HG03439 (cell line): ENCODE data around the gene MCM10.
A peak's percentile ranks its signal among the peaks of the same experiment; 100 is the strongest.
"Not testable (repeated sequence)": the region's sequence is repeated elsewhere in the genome, so short reads cannot be mapped to it uniquely, and the experiment has no call there.

Experiments
- ATAC-seq: cut with Tn5 transposase; IDR thresholded peaks from one replicate; pipeline ENCODE4 v1.9.1; 2021; ENCODE audit warnings: mild to moderate bottlenecking, moderate library complexity; ENCODE audit not compliant: unreplicated experiment

The MCM10 gene

DNA sequence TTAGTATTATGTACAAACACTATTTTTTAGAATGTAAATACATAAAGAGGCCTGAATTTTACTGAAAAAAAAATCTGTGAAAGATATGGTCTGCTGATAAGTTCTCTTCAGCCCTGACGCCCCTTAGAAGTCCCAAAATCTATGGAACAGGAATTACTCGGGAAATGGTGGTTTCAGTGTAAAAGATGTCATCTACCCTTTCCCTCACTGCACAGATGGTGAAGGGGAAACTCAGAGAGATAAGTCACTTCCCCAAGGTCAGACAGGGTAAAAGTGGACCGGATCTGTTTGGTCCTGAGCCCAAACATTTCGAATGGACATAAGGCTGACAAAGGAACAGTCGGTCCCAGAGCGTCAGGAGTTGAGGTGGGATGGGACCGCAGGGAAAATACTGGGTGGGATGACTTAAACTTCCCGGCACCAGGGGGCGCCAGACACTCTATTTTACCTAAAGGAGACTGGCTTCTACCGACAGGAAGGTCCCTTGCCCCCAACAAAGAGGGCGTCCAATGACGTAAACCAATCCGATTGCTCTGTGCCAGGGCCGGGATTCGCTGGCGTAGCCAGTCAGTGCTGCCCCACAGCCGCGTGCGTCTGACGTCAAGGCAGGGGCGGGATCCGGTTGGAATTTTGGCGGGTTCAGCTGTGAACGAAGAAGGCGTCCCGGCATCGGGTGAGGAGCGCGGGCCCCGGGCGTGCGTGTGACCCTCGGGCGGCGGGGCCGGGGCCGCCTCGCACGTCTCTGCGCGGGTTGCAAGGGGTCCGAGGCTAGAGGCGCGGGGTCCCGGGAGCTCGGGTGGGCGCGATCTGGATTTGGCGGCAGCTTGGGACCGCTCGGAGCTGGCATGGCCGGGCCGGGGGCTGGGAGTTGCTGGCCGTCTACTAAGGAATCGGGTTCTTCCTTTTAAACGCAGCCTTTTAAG is at the start of gene MCM10:
Gene MCM10 (plus strand): TSS at position 625 of the 923 bp plus-strand sequence. CDS start 2,645 bp downstream, outside the sequence.
- ATAC-seq: peak; percentile 99

DNA sequence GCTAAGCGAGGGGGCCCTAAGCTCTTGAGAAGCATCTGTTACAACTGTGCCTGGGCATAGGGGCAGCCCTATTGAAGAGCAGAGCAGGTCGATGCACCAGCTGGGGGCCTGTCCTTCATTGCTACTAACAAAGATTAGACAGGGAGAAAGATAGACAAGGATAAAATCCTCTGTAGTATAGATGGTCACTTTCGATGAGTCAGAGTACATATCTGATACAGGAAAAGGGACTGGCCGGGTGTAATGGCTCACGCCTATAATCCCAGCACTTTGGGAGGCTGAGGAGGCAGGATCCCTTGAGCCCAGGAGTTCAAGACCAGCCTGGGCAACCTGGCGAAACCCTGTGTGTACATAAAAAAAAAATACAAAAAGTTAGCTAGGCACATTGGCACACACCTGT is 47.8 kb upstream of the MCM10 start:
- ATAC-seq: no peak

DNA sequence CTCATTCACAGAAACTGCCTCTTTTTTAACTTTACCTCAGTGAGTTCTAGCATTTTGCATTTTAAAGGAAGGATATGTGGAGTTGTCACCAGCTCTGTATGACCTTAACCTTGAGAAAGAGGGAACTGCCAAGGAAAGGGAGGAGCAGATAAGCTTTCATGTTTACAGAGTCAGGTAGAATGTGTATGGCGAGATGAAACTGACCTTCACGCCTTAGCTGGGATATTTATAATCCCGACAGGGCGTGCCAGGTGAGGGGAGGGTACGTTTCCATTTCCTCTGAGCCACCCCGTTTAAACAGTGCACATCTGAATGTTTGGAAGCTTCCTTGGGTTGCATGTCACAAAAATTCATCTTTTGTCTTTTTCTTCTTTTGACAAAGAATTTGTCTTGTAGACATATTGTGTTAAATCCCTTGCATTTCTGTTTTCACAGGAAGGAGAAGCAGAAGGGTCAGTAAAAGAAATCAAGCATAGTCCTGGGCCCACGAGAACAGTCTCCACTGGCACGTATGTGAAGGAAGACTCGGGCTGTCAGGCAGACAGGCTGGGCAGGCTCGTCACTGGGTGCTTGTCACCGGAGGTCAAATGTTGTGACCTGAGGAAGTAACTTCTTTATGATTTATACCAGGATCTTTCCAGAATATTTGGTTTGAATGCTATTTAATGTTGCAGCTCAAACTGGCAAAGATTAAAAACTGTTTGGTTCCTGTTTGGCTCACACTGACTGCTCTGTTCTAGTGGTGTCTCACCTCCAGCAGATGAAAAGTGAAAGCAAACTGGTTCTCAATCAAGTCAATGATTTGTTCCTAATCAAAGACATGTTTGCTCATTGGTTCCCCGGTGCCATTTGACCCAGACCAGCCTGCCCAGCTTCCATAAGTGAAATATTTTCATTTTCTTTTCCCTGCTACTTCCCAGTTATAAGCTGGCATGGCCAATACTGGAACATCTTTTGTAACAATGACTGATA is 45.2 kb upstream of the MCM10 start:
- peak; percentile 65 for ATAC-seq

DNA sequence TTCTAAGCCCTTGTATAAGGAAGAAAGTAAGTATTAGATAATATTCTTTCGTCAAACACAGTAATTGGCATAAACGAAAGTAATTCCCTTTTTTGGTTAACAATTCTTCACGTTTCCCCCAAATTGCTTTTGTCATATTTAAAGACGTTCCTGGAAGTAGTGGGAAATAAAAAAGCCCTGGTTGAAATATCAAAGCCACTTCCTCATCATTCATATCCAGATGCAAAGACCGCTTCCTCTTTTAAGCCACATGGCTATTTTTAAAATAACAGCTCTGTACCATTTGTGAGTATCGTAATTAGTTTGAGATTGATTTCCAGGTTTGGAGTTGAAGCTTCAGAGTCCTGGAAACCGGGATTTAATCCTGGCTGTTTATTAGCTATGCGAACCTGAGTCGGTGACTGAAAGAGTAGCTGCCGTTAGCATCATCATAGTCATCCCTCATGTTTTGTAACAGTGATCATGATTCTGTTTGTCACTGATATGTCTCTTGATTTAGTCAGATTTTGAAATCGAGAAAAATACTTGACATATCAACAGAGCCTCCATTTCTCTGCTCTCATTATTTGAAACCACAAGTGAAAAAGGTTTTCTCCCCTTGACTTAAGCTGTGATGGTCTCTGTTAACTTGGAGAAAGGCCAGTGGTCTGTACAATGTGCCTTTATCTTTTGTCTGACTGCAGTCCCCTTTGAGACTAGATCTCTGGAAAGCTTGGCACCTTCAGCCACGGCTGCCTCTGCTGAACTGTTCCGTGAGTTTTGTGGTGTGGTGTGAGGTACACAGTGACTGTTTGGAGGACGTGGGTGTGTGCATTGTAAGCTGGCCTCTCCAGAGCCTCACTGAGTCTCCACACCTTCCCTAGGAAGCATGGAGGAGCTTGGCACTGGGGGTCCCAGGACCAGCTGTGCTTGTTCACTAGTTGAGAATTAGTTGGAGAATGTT is 43.2 kb upstream of the MCM10 start:
- ATAC-seq: no peak

DNA sequence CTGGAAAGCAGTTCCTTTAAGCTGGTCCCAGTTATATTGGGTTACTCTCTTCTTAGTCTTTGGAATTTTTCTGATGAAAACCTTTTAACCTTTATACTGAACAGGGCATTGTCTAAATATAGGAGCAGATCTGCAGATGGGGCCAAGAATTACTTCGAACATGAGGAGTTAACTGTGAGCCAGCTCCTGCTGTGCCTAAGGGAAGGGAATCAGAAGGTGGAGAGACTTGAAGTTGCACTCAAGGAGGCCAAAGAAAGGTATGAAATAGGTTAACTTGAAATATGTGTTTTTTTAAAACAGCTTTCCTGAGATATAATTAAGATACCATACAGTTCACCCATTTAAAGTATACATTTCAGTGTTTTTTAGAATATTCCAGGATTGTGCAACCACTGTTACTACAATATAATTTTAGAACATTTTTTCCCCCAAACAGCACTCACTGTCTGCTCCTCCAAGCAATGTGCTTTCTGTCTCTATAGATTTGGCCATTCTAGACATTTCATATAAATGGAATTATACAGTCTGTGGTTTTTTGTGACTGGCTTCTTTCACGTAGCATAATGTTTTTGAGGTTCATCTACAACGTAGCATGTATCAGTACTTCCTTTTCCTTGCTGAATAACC is 42.5 kb upstream of the MCM10 start:
- ATAC-seq: no peak

DNA sequence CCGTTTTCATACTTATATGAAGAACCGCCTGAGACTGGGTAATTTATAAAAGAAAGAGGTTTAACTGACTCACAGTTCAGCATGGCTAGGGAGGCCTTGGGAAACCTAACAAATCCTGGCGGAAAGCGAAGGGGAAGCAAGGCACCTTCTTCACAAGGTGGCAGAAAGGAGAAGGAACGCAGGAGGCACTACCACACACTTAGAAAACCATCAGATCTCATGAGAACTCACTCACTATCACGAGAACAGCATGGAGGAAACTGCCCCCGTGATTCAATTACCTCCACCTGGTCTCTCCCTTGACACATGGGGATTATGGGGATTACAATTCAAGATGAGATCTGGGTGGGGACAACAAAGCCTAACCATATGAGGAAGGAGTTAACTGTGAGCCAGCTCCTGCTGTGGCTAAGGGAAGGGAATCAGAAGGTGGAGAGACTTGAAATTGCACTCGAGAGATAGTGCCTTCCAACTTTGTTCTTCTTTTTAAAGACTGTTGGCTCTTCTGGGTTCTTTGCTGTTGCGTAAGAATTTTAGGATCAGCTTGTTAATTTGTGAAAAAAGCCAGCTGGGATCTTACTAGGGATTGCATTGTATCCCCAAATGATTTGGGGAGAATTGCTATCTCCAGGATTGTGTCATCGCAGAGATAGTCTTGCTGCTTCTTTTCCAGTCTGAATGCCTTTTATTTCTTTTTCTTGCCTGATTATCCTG is 40.4 kb upstream of the MCM10 start:
- no peak for ATAC-seq

DNA sequence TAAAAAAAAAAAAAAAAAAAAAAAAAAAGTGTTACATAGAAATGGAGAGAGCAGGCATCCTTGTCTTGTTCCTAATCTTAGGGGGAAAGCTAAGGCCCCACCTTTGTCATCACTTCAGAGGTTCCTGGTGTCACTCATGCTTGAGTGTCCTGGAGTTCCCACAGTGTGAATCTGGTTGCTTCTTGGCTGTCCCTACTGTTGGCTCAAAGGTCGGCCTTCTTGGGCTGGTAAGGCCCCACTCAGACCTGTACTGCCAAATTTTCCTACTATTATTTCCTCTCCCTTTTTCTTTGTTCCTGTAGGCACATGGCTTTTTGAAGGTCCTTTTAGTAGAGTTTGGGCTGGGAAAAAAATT is 39.9 kb upstream of the MCM10 start:
- ATAC-seq: no peak

DNA sequence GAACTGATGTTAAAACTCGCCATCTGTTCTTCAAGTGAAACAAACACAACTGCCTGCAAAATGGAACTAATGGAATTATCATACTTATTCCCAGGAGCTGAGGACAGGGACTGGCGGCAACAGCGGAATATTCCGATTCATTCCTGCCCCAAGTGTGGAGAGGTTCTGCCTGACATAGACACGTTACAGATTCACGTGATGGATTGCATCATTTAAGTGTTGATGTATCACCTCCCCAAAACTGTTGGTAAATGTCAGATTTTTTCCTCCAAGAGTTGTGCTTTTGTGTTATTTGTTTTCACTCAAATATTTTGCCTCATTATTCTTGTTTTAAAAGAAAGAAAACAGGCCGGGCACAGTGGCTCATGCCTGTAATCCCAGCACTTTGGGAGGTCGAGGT is 24.7 kb upstream of the MCM10 start:
- no peak for ATAC-seq

DNA sequence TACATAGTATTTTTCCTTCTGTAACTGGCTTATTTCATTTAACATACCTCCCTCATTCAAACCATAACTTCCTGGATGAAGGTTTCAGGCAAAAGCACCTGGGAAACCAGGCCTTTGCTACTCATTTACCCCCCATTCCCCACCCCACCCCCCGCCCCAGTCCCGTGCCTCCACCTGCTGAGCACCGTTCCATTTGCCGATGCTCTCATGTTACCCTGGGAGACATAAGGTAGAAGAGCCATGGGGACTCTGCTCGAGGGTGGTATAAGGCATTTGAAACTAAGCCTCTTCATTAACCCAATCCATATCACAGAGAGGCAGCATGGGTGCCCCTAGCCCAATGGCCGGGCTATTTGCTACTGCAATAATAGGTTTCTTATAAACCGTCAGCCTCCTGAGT is 22.2 kb upstream of the MCM10 start:
- ATAC-seq: no peak

DNA sequence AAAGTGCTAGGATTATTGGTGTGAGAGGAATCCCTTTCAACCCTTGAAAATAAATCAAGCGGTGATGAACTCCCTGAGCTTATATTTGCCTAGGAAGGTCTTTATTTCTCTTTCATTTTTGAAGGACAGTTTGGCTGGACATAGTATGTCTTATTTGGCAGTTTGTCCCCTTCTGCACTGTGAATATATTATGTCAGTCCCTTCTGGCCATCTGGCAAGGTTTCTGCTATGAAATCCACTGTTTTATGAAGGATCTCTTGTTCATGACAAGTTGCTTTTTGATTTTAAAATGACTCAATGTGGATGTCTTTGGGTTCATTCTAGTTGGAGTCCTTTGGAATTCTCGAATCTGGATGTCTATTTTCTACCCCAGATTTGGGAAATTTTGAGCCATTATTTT is 21.7 kb upstream of the MCM10 start:
- ATAC-seq: no peak

DNA sequence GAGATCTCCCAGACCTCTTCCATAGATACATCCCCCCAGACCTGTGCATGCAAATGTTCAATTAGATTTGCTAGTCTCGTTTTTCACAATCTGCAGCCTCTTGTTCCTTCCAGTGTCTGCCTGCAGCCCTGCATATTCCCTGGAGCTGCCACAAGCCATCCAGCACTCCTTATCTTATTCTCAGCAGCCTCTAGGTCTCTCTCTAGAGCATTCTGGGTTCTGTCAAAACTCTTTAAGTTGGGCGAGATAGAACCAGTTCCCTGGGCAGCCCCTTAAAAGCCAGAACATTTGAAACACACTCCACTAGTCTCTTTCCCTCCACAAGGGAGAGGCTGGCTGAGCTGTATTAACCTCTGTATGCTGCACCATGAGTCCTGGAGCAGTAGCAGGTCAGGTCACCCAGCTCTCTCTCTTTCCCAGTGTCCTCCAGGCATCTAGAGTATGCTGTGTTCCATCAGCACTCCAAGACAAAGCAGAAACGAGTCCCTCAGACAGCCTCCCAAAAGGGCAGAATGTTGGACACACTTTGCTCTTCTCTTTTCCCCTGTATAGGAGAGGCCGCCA is 20.6 kb upstream of the MCM10 start:
- ATAC-seq: no peak

DNA sequence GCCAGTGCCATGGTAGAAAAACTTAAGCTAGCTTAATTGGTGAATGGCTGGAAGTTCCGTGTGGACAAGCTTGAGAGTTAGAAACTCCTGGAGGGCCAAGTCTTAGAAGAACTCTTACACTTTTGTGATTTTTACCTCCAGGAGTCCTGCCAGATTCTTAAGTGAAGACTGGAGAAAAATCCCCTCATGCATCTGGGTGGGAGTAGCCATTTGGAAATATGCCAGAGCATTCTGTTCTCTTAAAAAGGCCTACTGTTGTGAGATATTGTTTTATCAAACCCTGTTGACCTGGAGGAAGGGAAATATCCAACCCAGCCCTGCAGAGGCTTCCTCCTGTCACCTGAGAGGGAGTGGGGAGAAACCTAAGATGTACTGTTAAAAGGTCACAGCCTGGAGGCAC is 17.6 kb upstream of the MCM10 start:
- ATAC-seq: no peak

DNA sequence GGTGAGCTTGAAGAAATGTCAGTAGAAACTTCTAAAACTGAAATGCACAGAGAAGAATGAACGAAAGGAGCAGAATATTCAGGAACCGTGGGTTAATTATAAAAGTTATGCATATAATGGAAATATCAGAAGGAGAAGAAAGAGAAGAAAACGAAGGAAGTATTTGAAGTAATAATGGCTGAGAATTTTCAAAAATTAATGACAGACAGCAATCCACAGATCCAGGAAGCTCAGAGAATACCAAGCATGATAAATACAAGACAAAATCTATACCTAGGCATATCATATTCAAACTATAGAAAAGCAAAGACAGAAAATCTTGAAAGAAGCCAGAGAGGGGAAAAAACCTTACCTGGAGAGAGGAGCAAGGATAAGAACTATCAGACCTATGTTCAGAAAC is 16.5 kb upstream of the MCM10 start:
- no peak for ATAC-seq

DNA sequence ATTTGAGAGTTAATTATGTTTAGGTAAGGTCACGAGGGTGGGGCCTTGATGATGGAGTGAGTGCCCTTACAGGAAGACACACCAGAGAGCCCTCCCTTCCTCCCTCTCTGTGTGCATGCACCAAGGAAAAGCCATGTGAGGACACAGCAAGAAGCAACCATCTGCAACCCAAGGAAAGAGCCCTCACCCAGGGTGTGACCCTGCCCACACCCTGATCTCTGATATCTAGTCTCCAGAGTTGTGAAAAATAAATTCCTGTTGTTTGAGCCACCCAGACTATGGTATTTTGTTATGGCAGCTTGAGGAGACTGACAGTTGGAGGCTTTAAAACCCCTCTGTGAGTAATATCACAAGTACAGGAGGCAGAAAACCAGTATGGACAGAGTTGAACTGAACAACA is 15.0 kb upstream of the MCM10 start:
- no peak for ATAC-seq

DNA sequence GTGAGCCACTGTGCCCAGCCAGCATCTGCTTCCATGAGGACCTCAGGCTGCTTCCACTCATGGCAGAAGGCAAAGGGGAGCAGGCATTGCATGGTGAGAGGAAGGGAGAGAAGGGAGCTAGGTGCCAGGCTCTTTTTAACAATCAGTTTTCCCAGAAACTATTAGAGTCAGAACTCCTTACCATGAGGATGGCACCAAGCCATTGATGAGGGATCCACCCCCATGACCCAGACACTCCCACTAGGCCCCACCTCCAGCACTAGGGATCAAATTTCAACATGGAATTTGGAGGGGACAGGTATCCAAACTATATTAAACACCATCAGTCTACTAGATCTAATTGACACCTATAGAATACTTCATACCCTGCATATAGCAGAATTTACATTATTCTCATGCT is 14.2 kb upstream of the MCM10 start:
- ATAC-seq: no peak

DNA sequence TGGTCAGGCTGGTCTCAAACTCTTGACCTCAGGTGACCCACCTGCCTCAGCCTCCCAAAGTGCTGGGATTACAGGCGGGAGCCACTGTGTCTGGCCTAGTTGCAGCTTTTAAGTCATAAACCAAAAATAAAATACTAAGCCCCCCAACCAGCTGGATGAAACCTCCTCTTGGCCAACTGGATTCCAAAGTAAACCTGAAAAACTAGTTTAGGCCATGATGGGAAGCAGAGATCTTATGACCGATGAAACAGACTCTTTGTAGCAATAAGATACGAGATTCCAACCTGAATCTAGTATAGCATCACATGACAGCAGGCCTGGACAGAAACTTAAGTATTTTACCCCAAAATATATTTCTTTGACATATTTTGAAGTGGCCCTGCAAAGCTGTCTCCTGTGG is 9.1 kb upstream of the MCM10 start:
- ATAC-seq: no peak

DNA sequence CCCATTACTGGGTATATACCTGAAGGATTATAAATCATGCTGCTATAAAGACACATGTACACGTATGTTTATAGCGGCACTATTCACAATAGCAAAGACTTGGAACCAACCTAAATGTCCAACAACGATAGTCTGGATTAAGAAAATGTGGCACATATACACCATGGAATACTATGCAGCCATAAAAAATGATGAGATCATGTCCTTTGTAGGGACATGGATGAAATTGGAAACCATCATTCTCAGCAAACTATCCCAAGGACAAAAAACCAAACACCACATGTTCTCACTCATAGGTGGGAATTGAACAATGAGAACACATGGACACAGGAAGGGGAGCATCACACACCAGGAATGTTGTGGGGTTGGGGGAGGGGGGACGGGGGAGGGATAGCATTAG is 5.5 kb upstream of the MCM10 start:
- not testable (repeated sequence) for ATAC-seq

DNA sequence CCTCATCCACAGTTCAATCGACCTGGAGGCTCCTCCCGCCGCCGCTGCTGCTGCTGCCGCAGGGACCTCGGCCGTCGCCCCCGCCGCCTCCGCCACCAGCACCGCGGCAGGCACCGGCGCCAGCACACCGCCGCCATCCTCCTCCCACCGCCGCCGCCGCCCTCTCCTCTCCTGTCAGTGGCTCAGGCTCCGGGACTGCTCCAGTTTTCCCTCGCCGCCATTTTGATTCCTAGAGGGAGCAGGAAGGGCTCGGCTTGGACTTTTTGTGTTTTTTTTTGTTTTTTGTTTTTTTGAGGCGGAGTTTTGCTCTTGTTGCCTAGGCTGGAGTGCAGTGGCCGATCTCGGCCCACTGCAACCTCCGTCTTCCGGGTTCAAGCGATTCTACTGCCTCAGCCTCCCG is 3.0 kb upstream of the MCM10 start:
- ATAC-seq: no peak

DNA sequence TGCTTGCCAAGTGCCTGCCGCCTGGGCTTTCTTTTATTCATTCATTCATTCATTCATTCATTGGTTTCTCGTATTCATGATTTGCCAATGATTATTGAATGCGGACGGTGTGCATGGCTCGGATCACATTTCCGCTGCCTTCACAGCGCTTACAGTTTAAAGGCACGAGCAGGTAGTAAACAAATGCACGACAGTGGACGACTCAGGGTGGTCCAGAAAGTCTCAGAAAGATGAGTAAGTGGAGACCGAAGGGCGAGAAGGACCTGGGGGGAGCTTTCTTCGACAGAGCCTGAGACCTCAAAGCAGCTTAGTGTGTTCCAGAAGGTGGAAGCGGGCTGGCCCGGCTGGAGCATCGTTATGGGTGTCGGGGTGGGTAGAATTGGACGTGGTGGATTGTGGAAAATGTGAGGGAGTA is 506 bp downstream of the MCM10 start:
- no peak for ATAC-seq
